Activated CD4-positive, alpha-beta T cell treated with anti-CD3 and anti-CD28 coated beads, Interleukin-2, Interleukin-6, amounts not matched to agents 100 ng/mL and 50 ng/mL, durations not matched to agents 16 hours and 8 hours (primary cell): Measurements from ENCODE around the gene FGF19.

Experiments
- DNase-seq: peaks from one replicate; pipeline ENCODE4 v3.0.0-alpha.2; 2020

FGF19 gene, protein sequence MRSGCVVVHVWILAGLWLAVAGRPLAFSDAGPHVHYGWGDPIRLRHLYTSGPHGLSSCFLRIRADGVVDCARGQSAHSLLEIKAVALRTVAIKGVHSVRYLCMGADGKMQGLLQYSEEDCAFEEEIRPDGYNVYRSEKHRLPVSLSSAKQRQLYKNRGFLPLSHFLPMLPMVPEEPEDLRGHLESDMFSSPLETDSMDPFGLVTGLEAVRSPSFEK

DNA sequence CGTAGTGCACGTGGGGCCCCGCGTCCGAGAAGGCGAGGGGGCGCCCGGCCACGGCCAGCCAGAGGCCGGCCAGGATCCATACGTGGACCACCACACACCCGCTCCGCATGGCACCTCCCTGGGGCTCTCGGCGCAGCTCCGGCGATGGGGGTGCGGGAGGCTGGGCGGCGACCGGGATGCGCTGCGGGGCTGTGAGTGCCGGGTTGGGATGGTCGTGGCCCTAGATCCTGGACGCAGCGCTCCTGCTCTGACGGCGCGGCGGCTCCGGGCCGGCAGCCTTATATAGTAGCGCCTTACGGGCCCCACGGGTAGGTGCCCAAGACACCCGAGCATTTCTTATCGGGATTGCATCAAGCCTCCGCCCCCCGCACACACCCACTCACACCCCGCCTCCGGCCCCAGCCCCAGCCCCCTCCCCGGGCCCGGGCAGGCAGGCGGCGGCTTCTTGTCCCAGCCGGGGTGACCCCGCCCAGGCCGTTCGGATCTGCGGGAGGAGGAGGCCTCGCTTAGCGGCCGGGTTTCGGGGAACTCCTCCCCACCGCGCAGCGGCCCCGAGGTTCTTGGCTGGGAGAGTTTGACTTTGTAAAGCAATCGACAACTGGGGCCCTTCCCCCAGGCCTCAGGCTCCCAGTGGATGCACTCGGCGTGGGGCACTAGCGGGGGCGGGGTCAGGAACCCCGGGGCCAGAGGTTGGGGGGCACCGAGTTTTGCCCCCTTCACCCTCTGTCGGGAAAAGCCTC, at the start of gene FGF19:
Gene FGF19, minus strand, starts transcription at position 255 of the 740 bp plus-strand sequence. Its CDS starts 146 bp downstream, at position 109.
- DNase-seq = no peak

- DNase-seq = no peak
Observed at GRCh38 chr11:69752890-69753289, 49.1 kb upstream of the FGF19 start.

DNA sequence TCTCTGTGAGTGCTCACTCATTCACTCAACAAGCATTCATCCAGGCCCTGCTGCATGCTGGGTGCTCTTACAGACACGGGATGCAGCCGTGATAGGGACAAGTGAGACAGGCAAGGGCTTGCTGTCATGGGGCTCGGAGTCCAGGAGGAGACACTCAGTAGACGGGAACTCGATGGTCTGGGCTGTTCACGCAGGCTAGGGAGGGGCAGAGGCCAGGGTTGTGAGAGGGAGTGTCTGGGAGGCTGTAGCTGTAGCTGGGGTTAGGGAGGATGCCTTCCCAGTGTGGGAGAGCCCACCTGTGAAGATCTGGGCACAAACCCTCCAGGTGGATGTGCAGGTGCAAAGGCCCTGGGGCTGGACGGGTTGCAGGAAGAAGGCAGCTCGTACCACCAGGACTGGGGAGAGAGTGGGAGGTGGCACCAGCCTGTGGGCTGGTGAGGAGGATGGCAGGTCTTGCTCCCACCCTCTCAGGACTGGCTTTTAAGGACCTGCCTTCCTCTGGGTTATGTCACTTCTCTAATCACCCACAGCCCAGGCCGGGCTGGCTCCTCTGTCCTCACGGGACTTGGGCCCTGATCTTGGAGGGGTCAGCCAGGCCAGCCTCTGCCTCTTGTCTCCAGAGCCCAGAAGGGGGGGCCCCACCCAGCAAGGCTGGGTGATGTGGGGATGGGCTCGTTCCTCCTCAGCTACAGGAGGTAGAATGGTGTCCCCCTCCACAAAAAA, 47.2 kb upstream of the FGF19 start:
- no peak for DNase-seq

- DNase-seq = no peak
Observed at GRCh38 chr11:69750108-69750850, 46.5 kb upstream of the FGF19 start.

GRCh38 chr11:69748637-69749036, 44.8 kb upstream of the FGF19 start:
- DNase-seq = no peak

DNA sequence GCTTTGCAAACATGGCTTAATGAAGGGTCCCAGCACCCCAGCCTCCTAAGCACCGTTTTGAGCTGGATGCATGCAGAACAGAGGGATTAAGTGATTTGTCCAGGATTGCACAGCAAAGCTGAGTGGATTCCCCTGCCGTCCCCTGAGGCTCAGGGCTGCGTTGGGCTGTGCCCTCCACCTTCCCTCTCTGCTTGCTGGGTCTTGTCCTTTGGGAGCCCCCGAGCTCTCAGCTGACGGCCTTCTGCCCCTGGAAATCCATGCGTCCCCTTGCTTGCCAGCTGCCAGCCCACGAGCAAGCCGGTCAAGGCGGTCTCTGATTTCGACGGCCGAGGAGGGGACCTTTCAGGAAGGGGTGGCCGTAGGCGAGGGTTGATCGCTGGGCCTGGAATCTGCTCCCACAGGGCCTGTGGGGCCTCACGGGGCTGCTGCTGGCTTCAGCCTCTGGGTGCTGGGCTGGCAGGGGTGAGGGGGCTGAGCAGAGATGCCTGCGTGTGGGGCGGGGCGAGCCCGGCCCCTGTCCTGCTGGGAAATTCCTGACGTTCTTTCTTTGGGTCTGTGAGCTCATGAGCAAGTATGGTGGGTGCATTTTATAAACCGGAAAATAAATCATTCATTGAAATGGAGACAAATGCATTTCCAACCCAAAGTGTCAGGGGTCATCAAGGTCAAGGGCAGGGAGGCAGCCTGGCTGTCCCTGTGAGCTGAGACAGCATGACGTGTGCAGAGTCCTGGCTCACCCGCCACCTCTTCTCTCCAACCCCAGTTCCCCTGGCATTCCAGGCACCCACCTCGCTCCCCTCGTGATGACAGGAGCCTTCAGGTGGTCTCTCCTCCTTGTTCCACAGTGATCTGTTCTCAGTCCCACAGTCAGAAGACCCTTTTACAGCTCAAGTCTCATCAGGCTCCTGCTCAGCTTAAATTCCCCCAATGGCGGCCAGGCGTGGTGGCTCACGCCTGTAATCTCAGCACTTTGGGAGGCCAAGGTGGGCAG, 43.2 kb upstream of the FGF19 start:
- DNase-seq = no peak

DNA sequence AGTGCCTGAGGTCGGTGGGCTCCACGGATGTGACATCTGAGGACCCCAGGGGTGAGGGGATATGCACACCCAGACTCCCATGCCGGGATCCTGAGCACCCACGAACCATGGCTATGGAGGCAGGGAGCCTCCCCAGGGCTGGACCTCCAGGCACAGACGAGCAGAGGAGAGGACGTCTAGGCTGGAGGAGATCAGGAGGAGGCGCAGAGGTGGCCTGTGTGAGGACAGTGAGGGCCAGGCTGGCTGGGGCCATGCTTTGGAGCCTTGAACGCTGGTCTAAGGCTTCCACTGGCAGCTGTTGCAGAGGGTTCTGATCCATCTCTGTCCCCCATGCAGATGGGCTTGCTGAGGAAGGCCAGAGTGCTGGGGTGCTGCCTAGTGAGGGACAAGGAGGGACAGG, 42.3 kb upstream of the FGF19 start:
- DNase-seq = no peak

GRCh38 chr11:69745201-69745600, 41.4 kb upstream of the FGF19 start:
- DNase-seq = no peak

GRCh38 chr11:69744435-69744834, 40.6 kb upstream of the FGF19 start:
- no peak for DNase-seq

GRCh38 chr11:69734841-69735240, 31.0 kb upstream of the FGF19 start:
- DNase-seq = no peak

- no peak for DNase-seq
Observed at GRCh38 chr11:69734367-69734766, 30.5 kb upstream of the FGF19 start.

DNA sequence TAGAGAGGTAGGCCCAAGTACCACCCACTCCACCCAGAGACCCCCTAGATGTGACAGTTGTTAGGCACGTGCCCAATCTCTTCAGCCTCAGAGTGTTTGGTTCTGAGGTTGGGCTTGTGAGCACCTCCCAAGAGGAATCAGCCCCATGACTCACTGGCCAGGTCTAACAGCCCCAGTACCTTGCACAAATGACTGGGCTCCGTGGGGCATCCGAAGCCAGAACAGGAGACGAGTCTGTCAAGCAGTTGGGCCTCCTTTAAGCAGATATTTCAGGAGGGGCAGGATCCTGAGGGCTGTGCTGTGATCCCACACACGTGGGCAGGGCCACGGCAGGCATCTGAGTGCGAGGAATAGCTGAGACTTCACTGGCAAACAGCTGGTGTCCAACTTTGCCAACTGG, 29.1 kb upstream of the FGF19 start:
- no peak for DNase-seq

DNA sequence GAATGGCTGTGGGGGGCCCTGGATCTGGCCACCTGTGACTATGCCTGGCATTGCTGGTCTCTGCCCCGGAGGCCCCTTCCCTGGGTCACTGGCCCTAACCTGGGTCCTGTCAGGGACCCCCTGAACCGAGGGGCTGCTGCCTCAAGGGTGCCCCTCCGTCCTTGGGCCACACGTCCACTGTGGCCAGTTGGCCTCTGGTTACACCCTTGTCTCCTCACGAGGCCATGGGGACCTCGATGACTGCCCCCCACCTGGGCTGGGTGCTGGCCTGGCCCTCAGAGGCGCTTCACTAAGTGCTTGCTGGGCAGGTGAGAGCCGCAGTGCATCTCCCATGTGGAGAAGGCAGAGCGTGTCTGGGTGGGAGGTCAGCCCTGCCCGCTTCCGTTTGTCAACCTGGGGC, 27.3 kb upstream of the FGF19 start:
- no peak for DNase-seq

DNA sequence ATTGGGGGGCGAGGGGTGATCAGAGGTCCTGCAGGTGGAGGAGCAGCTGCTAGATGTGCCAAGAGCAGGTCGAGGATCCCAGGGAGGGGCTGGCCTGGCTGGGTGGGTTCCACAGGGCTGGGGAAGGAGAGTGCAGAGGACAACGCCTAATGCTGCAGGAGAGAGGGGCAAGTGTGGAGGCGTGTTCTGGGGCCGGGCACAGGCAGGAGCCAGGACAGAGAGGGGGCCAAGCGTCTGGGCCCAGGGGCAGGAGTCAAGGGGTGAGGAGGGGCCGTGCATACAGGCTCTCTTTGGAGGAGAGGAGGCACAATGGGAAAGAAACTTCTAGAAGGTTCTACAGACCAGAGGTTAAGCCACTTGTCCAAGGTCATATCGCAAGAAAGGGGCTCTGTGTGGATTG, 26.7 kb upstream of the FGF19 start:
- DNase-seq = no peak

GRCh38 chr11:69729252-69729651, 25.4 kb upstream of the FGF19 start:
- DNase-seq = no peak

DNA sequence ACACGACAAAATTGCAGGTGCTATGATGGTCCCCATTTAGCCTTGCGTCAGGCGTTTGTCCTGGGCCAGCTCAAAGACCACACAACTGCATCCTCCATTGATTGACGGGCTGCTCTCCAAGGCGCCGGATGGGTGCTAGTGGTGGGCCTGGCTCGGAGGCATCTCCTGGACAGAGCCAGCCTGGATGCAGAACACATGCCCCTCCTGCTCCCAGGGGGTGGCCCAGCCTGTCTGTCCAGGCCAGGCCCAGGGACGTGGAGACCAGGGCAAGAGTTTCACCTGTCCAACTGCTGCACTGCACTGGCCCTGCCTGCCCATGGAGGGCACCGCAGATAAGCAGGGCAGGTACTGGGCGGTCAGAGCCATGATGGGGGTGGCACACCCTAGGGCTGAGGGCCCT, 23.4 kb upstream of the FGF19 start:
- DNase-seq = no peak

- no peak for DNase-seq
Observed at GRCh38 chr11:69726481-69726880, 22.7 kb upstream of the FGF19 start.

- DNase-seq = no peak
Observed at GRCh38 chr11:69726019-69726418, 22.2 kb upstream of the FGF19 start.

DNA sequence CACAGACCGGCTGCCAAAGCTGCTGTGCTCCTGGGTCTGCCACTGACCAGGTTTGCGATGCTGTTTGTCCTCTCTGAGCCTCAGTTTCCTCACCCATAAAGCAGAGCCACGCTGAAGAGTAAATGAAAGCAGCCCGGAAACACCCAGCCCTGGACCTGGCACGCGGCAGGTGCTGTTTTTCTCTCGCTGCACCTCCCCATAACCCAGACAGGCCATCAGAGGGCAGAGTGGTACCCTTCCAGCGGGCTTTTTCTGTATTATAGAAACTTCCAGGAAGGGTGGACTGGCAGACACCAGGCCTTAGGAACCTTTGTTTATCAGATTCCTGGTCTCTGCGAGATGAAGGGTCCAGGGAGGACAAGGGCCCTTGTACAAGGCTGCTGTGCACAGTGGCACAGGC, 17.9 kb upstream of the FGF19 start:
- peak; percentile 8 for DNase-seq

- no peak for DNase-seq
Observed at GRCh38 chr11:69721106-69721505, 17.3 kb upstream of the FGF19 start.

GRCh38 chr11:69718912-69719311, 15.1 kb upstream of the FGF19 start:
- DNase-seq = no peak

- peak; percentile 39 for DNase-seq
Observed at GRCh38 chr11:69718147-69718546, 14.3 kb upstream of the FGF19 start.
